ENCODE data around the gene NAPSA. TPM values are rescaled to one million over a fixed set of nuclear protein-coding genes. Genes with fewer than 3 reads are reported as not detected.

Gene NAPSA
- total RNA-seq: 1 to 10 TPM; 1.6 to 5.0 (median 3.1) TPM

GRCh38 chr19:50365434-50366306 lies at the start of gene NAPSA:
TSS of gene NAPSA (minus strand) at chr19:50365639. CDS start at chr19:50365621, 18 bp downstream.
- no peaks in the 10 kb centered on the region for H3K27me3 ChIP-seq
- H3K4me3 ChIP-seq: no peak within 1 kb of the TSS
- no peak within 1 kb of the TSS for H3K27ac ChIP-seq

DNA sequence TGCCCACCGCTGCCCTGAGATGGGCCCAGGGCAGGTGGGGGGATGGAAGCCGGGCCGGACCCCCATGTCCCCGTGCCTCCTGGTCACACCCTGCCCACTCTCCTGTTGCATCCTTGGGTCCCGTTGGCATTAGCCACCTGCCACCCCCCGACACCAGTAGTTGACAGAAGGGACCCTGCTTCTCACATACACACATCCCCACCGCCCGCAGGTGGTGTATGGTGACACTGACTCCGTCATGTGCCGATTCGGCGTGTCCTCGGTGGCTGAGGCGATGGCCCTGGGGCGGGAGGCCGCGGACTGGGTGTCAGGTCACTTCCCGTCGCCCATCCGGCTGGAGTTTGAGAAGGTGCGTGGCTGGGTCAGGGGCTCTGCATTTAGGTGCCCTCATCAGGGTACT lies 48.1 kb upstream of the NAPSA start:
- in situ Hi-C loops (cut with MboI; ENCODE audit: low pct_ligation_motif_present in 1 of 4, low pct_unique_long_range_greater_than_20kb in 1 of 4, low sequenced_read_pairs in 3 of 4): no loop called here
- H3K4me3 ChIP-seq: no peak overlapping the region
- peaks cover 3 to 48% (median 27%) of the 10 kb centered on the region in 4 donors for H3K4me1 ChIP-seq
- H3K36me3 ChIP-seq: no peaks in the 10 kb centered on the region
- intact Hi-C loops (cut with DNase I; ENCODE audit: low total_unique reads): no loop called here
- DNase-seq: no peak
- H3K27me3 ChIP-seq: peaks cover 19% of the 10 kb centered on the region
- H3K27ac ChIP-seq: no peak overlapping the region
- no peaks in the 10 kb centered on the region for H3K9me3 ChIP-seq
- whole genome bisulfite sequencing, 2 donors (ENCODE audit: low coverage in 1 of 2): 96% methylated on average over 21 of the region's 21 CpGs; no CpG with 5 or more reads in 1 of the 2 donors
- TF ChIP-seq POLR2AphosphoS5 (IDR thresholded peaks at IDR 0.05) (no peak), POLR2A (IDR thresholded peaks at IDR 0.05) (no peak), EP300 (IDR thresholded peaks at IDR 0.05; ENCODE audit: low read depth) (no peak)
- TF ChIP-seq, protein P1, sequence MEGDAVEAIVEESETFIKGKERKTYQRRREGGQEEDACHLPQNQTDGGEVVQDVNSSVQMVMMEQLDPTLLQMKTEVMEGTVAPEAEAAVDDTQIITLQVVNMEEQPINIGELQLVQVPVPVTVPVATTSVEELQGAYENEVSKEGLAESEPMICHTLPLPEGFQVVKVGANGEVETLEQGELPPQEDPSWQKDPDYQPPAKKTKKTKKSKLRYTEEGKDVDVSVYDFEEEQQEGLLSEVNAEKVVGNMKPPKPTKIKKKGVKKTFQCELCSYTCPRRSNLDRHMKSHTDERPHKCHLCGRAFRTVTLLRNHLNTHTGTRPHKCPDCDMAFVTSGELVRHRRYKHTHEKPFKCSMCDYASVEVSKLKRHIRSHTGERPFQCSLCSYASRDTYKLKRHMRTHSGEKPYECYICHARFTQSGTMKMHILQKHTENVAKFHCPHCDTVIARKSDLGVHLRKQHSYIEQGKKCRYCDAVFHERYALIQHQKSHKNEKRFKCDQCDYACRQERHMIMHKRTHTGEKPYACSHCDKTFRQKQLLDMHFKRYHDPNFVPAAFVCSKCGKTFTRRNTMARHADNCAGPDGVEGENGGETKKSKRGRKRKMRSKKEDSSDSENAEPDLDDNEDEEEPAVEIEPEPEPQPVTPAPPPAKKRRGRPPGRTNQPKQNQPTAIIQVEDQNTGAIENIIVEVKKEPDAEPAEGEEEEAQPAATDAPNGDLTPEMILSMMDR (IDR thresholded peaks at IDR 0.05): no peak

More at GRCh38 chr19:50365434-50366306, at the start of gene NAPSA:
- WGBS, 2 donors (ENCODE audit: low coverage in 1 of 2): 57 to 73% methylated on average over 1 to 11 of the region's 11 CpGs
- no peak for DNase-seq
- Histone ChIP-seq H3K36me3 (no peaks in the 10 kb centered on the region), H3K9me3 (no peaks in the 10 kb centered on the region), H3K4me1 (peaks cover 0 to 4% (median 2%) of the 10 kb centered on the region in 4 donors)
- TF ChIP-seq POLR2AphosphoS5 (IDR thresholded peaks at IDR 0.05): no peak
- TF ChIP-seq POLR2A (IDR thresholded peaks at IDR 0.05): no peak
- intact Hi-C loops (cut with DNase I; ENCODE audit: low total_unique reads) (loop anchor here (2.0 to 5.0 kb wide), 2 partner anchors 49 to 417 kb away; no protein-coding TSS in a partner anchor), in situ Hi-C loops (cut with MboI; ENCODE audit: low pct_ligation_motif_present in 1 of 4, low pct_unique_long_range_greater_than_20kb in 1 of 4, low sequenced_read_pairs in 3 of 4) (loop anchor here in 3 of 4 donors (10.0 to 25.0 kb wide), 3 partner anchors 59 to 99 kb away; no protein-coding TSS in a partner anchor)

DNA sequence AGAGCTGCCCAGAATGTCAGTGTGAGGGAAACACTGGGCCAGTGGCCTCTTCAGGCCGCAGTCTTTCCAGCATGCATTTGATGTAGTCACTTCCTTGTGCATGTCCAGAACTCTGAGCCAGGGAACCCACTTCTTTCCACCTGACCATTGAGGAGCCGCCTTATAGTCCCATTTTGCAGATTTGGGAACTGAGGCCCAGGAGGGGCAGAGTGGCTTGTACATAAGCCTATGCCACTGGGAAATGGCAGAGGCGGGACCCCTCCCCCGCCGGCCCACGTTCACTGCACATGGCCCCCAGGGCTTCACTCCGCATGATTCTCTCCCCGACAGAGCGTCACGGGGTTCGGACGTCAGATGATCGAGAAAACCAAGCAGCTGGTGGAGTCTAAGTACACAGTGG lies 47.7 kb upstream of the NAPSA start:
- 94% methylated on average over 13 of the region's 13 CpGs; no CpG with 5 or more reads in 1 of the 2 donors for WGBS, 2 donors (ENCODE audit: low coverage in 1 of 2)
- TF ChIP-seq POLR2AphosphoS5 (IDR thresholded peaks at IDR 0.05) (no peak), EP300 (IDR thresholded peaks at IDR 0.05; ENCODE audit: low read depth) (no peak), POLR2A (IDR thresholded peaks at IDR 0.05) (no peak)
- TF ChIP-seq, protein P1 (IDR thresholded peaks at IDR 0.05): no peak
- no peak for DNase-seq
- Histone ChIP-seq H3K9me3 (no peaks in the 10 kb centered on the region), H3K27ac (no peak overlapping the region), H3K27me3 (peaks cover 15% of the 10 kb centered on the region), H3K4me3 (no peak overlapping the region), H3K36me3 (no peaks in the 10 kb centered on the region), H3K4me1 (peaks cover 3 to 48% (median 24%) of the 10 kb centered on the region in 4 donors)
- intact Hi-C loops (cut with DNase I; ENCODE audit: low total_unique reads): no loop called here
- in situ Hi-C loops (cut with MboI; ENCODE audit: low pct_ligation_motif_present in 1 of 4, low pct_unique_long_range_greater_than_20kb in 1 of 4, low sequenced_read_pairs in 3 of 4): no loop called here

GRCh38 chr19:50412419-50412818 lies 47.0 kb upstream of the NAPSA start:
- peaks cover 3 to 42% (median 18%) of the 10 kb centered on the region in 4 donors for H3K4me1 ChIP-seq
- H3K4me3 ChIP-seq: no peak overlapping the region
- no peaks in the 10 kb centered on the region for H3K36me3 ChIP-seq
- H3K27me3 ChIP-seq: peaks cover 8% of the 10 kb centered on the region
- TF ChIP-seq POLR2AphosphoS5 (IDR thresholded peaks at IDR 0.05): no peak
- TF ChIP-seq EP300 (IDR thresholded peaks at IDR 0.05; ENCODE audit: low read depth): no peak
- no peak for TF ChIP-seq POLR2A (IDR thresholded peaks at IDR 0.05)
- TF ChIP-seq, protein P1 (IDR thresholded peaks at IDR 0.05): no peak
- DNase-seq: no peak
- in situ Hi-C loops (cut with MboI; ENCODE audit: low pct_ligation_motif_present in 1 of 4, low pct_unique_long_range_greater_than_20kb in 1 of 4, low sequenced_read_pairs in 3 of 4) (no loop called here), intact Hi-C loops (cut with DNase I; ENCODE audit: low total_unique reads) (no loop called here)
- no peak overlapping the region for H3K27ac ChIP-seq
- no peaks in the 10 kb centered on the region for H3K9me3 ChIP-seq
- WGBS, 2 donors (ENCODE audit: low coverage in 1 of 2): 91 to 100% methylated on average over 2 of the region's 2 CpGs

Data from transverse colon (tissue), 4 donors.